GM12872 (cell line): Measurements from ENCODE around the gene IMMT.

Source experiments
- TF ChIP-seq, protein P1 (sequence below): IDR thresholded peaks from 3 replicates; pipeline ENCODE4 v1.5.1; 2011; ENCODE audit warnings: low read depth, mild to moderate bottlenecking, low read length, moderate library complexity; ENCODE audit not compliant: insufficient read depth

IMMT gene

DNA sequence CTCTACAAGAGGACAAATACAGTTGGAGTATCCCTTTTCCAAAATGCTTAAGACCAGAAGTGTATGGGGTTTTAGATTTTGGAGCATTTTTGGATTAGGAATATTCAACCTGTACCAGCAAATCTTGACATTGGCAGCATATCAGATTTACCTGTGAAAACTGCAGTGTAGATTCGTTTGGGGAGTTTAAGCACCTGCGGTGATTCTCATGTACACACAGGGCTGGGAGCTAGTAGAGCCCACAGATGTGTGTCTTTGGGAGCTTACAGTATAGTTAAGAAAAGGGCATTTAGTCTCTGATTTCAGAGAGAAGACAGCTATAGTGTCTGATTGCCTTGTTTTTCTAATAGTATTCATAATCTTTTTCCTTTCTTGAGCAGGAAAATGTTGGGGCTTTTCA is 59.1 kb downstream of the IMMT start:
- TF ChIP-seq, protein P1, sequence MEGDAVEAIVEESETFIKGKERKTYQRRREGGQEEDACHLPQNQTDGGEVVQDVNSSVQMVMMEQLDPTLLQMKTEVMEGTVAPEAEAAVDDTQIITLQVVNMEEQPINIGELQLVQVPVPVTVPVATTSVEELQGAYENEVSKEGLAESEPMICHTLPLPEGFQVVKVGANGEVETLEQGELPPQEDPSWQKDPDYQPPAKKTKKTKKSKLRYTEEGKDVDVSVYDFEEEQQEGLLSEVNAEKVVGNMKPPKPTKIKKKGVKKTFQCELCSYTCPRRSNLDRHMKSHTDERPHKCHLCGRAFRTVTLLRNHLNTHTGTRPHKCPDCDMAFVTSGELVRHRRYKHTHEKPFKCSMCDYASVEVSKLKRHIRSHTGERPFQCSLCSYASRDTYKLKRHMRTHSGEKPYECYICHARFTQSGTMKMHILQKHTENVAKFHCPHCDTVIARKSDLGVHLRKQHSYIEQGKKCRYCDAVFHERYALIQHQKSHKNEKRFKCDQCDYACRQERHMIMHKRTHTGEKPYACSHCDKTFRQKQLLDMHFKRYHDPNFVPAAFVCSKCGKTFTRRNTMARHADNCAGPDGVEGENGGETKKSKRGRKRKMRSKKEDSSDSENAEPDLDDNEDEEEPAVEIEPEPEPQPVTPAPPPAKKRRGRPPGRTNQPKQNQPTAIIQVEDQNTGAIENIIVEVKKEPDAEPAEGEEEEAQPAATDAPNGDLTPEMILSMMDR: no peak

DNA sequence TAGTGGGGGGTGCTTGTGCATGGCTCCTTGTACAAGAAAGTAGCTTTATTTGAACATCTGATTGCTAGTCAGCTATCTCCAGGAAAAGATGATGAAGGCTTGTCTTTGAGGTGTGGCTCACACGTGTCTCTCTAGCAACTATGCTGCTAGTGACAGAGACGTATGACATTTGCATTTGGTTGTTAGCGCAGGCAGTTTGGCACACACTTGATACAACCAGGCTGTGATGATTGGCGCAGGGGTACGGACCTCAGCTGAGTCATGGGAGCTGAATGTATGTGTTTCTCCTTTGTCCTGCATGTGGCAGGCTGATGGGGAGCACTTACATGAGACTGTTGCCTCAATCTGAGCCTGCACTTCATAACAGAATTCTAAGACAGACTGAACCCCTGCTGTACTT is 59.6 kb downstream of the IMMT start:
- TF ChIP-seq, protein P1: no peak

DNA sequence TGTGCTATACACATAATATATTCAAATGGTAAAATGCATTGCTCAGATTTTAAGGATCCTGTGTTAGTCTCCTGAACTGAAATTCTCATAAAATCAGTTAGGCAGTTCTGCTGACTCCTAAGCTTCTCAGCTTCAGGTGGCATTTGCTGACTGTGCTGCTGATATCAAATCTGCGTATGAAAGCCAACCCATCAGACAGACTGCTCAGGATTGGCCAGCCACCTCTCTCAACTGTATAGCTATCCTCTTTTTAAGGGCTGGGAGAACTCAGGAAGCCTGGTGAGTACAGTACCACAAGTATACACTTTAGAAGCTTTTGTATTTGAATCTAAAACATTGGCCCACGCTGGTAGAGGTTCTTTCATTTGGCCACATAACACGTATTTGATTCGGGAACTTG is 60.6 kb downstream of the IMMT start:
- TF ChIP-seq, protein P1: no peak

DNA sequence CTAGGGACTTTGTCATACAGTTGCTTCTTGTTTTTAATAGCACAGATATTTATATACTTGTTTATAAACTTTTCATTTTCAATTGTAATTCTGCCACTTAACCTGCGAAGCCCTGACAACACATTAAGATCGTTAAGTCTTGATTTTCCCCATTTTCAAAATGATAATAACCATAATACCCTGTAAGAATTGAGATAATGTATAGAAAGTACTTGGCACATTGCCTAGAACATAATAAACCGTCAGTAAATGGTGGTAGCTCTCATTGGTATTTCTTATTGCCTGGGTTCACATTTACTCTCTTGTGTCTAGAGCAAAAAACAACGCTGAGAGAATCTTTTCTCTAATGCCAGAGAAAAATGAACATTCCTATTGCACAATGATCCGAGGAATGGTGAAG is 70.6 kb downstream of the IMMT start:
- TF ChIP-seq, protein P1: no peak

DNA sequence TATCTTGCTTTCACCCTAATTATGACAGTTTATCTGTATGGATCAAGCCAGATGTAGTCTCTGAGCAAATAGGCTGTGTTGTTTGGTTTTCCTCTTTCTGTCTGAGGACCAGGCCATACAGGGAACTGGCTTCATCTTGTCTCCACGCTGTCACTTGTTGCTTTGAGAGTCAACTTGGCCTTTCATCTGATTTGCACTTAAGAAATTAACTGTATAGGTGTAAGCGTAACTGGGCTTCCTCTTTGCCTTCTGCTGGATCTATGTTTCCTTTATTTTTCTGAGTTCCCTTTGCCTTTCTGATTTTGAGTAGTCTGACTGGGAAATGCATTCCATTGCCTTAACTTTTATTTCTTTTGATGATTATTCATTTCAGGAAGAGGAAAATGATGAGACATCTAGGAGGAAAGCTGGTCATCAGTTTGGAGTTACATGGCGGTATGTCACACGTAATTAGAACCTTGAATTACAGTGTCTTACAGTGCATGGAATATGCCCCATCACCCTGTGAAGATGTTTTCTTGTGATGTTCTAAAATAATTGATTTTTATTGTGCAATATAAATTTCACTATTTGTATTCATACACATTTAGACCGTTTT is 71.8 kb downstream of the IMMT start:
- TF ChIP-seq, protein P1: no peak

DNA sequence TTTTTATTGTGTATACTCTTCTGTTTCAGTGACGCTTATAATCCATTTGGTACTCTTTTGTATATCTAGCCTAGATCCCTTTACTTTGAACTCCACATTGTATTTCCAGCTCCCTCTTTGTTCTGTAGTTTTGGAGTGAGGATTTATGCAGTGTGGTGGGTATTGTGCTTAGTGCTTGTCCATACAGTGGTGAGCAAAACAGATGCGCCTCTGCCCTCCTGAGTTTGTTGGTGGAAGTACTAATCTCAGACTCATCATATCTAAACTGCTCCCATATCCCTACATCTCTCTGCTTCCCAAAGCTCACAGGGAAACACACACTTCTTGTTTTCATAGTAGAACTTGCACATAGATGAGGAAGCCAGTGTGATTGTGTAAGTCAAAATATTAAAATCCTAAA is 77.1 kb downstream of the IMMT start:
- TF ChIP-seq, protein P1: no peak

DNA sequence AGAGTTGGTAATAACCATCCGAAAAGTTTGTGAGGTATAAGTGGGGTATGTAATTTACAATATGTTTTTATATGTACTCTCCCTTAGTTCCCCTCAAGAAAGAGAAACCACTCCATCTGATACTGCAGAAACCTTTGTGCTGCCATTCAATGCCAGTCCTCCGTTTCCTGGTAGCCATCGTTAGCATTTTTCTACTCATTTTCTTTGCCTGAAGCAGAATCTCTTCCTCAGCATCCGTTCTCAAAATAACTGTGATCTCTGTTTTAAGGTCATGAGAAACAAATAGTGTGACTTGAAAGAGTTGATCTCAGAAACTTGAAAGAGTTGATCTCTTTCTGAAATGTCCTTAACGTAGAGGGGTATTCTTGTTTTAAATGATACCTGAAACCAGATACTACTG is 88.2 kb downstream of the IMMT start:
- TF ChIP-seq, protein P1: no peak
